ENCODE measurements around the gene PTTG1IP.

The PTTG1IP gene

DNA sequence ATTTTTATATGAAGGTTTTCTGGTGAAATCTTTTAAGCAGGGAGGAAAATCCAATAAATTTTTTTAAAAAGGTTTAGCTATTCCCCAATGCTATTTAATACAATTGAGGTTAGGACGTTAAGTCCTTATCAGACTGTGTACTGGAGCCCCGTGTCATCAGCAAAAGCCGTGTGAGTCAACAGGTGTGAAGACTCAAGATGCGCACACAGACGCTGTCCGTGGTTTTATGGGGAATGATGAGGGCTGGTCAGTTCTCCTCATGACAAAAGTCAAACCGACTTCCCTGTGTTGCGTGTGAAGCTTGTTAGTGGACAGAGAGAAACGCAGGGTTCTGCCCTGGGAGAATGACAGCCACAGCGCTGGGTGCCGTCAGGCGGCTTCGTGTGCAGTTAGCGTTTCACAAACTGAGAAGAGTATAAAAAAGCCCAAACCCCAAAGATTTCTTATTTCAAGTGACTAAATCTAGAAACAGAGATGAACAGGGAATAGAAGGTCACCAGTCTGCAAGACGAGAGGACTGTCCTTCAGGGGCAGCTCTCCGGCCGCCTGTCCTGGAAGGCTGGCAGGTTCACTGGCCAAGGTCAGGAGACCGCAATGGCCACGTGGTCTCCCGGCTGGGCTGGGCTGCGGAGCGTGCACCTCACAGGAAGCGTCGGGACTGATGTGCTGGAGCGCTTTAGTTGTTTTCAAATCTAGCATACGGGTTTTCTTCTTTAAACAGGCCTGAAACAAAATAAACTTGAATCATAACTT is 22.4 kb downstream of the PTTG1IP start:
- DNase-seq (ENCODE audit: low read depth) = no peak
- H3K4me3 ChIP-seq (ENCODE audit: low read depth, low read length) = no peak overlapping the region
- TF ChIP-seq, protein P1, sequence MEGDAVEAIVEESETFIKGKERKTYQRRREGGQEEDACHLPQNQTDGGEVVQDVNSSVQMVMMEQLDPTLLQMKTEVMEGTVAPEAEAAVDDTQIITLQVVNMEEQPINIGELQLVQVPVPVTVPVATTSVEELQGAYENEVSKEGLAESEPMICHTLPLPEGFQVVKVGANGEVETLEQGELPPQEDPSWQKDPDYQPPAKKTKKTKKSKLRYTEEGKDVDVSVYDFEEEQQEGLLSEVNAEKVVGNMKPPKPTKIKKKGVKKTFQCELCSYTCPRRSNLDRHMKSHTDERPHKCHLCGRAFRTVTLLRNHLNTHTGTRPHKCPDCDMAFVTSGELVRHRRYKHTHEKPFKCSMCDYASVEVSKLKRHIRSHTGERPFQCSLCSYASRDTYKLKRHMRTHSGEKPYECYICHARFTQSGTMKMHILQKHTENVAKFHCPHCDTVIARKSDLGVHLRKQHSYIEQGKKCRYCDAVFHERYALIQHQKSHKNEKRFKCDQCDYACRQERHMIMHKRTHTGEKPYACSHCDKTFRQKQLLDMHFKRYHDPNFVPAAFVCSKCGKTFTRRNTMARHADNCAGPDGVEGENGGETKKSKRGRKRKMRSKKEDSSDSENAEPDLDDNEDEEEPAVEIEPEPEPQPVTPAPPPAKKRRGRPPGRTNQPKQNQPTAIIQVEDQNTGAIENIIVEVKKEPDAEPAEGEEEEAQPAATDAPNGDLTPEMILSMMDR (conservative IDR thresholded peaks at IDR 0.05; ENCODE audit: low read depth, low read length) = no peak

- no peak for DNase-seq (ENCODE audit: low read depth)
- TF ChIP-seq, protein P1 (conservative IDR thresholded peaks at IDR 0.05; ENCODE audit: low read depth, low read length) = no peak
These were observed 23.2 kb downstream of the PTTG1IP start for GRCh38 chr21:44850208-44850800.

GRCh38 chr21:44849616-44850130 is 23.8 kb downstream of the PTTG1IP start:
- DNase-seq (ENCODE audit: low read depth) = no peak
- TF ChIP-seq, protein P1 (conservative IDR thresholded peaks at IDR 0.05; ENCODE audit: low read depth, low read length) = no peak
- H3K4me3 ChIP-seq (ENCODE audit: low read depth, low read length) = no peak overlapping the region

More at GRCh38 chr21:44850208-44850800, 23.2 kb downstream of the PTTG1IP start:
- no peak overlapping the region for H3K4me3 ChIP-seq (ENCODE audit: low read depth, low read length)

GRCh38 chr21:44848821-44849521 is 24.5 kb downstream of the PTTG1IP start:
- TF ChIP-seq, protein P1 (conservative IDR thresholded peaks at IDR 0.05; ENCODE audit: low read depth, low read length) = no peak
- no peak for DNase-seq (ENCODE audit: low read depth)
- H3K4me3 ChIP-seq (ENCODE audit: low read depth, low read length) = no peak overlapping the region

- TF ChIP-seq, protein P1 (conservative IDR thresholded peaks at IDR 0.05; ENCODE audit: low read depth, low read length) = no peak
- no peak overlapping the region for H3K4me3 ChIP-seq (ENCODE audit: low read depth, low read length)
- no peak for DNase-seq (ENCODE audit: low read depth)
These were observed 26.0 kb downstream of the PTTG1IP start for GRCh38 chr21:44847261-44848056.

DNA sequence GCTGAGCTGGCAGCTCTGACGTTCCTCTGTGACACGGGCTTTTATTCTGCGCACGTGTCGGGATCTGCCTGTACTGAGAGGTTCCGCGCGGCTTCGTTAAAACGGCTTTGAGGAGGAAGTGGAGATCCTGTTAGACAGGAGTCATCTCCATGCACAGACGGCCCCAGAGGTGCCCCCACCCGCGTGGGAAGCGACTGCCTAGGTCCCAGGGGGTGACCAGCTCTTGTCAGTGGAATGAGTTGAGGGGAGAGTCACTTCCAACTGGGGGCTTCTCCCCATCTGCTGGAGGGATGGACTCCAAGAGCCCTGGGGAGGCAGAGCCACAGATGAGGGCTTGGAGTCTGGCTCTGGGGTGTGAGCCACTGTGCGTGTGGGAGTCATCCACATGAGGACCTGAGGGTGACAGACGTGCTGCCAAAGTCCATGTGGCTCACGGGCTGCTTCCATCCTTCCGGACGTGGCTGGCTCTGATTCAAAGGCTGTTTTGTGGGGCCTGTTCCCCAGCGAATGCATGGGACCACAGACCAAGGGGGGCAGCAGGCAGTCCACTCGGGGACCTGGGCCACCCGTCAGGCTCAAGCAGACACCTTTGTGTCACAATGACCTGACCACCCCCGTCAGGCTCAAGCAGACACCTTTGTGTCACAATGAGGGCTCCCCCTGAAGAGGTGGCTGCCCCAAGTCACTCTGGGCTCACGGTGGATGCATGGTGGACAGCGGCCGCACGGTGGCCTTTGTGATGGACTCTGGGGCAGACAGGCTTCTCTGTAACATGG is 26.8 kb downstream of the PTTG1IP start:
- no peak for DNase-seq (ENCODE audit: low read depth)
- TF ChIP-seq, protein P1 (conservative IDR thresholded peaks at IDR 0.05; ENCODE audit: low read depth, low read length) = no peak
- no peak overlapping the region for H3K4me3 ChIP-seq (ENCODE audit: low read depth, low read length)

All from choroid plexus epithelial cell (primary cell).